GM12891 (cell line): Measurements from ENCODE around the gene RASA3.

Source experiments
- POLR2A ChIP-seq: IDR thresholded peaks from 2 replicates; pipeline ENCODE4 v1.6.1; 2011; ENCODE audit warnings: low read depth, low read length, control low read depth
- POLR2AphosphoS5 ChIP-seq: IDR thresholded peaks from 2 replicates; pipeline ENCODE4 v1.6.1; 2011; ENCODE audit warnings: low read depth, low read length, control low read depth
- POU2F2 ChIP-seq: IDR thresholded peaks from 2 replicates; pipeline ENCODE4 v1.6.1; 2011; ENCODE audit warnings: low read depth, mild to moderate bottlenecking, control low read depth, low read length, moderate library complexity
- TAF1 ChIP-seq: IDR thresholded peaks from 2 replicates; pipeline ENCODE4 v1.6.1; 2011; ENCODE audit warnings: low read depth, low read length, control low read depth

GRCh38 chr13:114109641-114110041 is 22.8 kb downstream of the RASA3 start:
- TF ChIP-seq POLR2A: no peak
- no peak for TF ChIP-seq TAF1
- TF ChIP-seq POLR2AphosphoS5: no peak
- no peak for TF ChIP-seq POU2F2
